Measurements from ENCODE around the gene COL27A1.
A peak's percentile ranks its signal among the peaks of the same experiment; 100 is the strongest.
"Not testable (repeated sequence)": the region's sequence is repeated elsewhere in the genome, so short reads cannot be mapped to it uniquely, and the experiment has no call there.

Gene COL27A1

GRCh38 chr9:114328937-114329624 lies 173.7 kb downstream of the COL27A1 start:
- peak; percentile 52 for DNase-seq

- DNase-seq, result not testable (repeated sequence)
These were observed 174.3 kb downstream of the COL27A1 start, which contains the start of gene ORM2 for GRCh38 chr9:114329625-114330022. Gene ORM2, plus strand, starts transcription at chr9:114329869. Its CDS starts 36 bp downstream, at chr9:114329905.

GRCh38 chr9:114330636-114331035 lies 175.3 kb downstream of the COL27A1 start:
- no peak for DNase-seq

GRCh38 chr9:114331229-114332195 lies 176.2 kb downstream of the COL27A1 start:
- DNase-seq, result not testable (repeated sequence)

- DNase-seq, result not testable (repeated sequence)
These were observed 177.2 kb downstream of the COL27A1 start for GRCh38 chr9:114332474-114333040.

- DNase-seq, result not testable (repeated sequence)
These were observed 178.4 kb downstream of the COL27A1 start for GRCh38 chr9:114333718-114334117.

- DNase-seq, result no peak
These were observed 179.2 kb downstream of the COL27A1 start for GRCh38 chr9:114334490-114334889.

- DNase-seq, result no peak
These were observed 180.4 kb downstream of the COL27A1 start for GRCh38 chr9:114335745-114336144.

- DNase-seq, result no peak
These were observed 180.8 kb downstream of the COL27A1 start for GRCh38 chr9:114336157-114336556.

GRCh38 chr9:114336699-114337395 lies 181.5 kb downstream of the COL27A1 start:
- DNase-seq, result no peak

GRCh38 chr9:114338187-114338586 lies 182.8 kb downstream of the COL27A1 start:
- no peak for DNase-seq

GRCh38 chr9:114339130-114339908 lies 184.0 kb downstream of the COL27A1 start:
- DNase-seq, result no peak

- no peak for DNase-seq
These were observed 186.0 kb downstream of the COL27A1 start for GRCh38 chr9:114341152-114341830.

GRCh38 chr9:114341991-114342390 lies 186.7 kb downstream of the COL27A1 start:
- DNase-seq, result no peak

GRCh38 chr9:114342755-114343440 lies 187.6 kb downstream of the COL27A1 start:
- no peak for DNase-seq

GRCh38 chr9:114343471-114344187 lies 188.3 kb downstream of the COL27A1 start:
- DNase-seq, result no peak

- DNase-seq, result no peak
These were observed 188.8 kb downstream of the COL27A1 start for GRCh38 chr9:114344188-114344566.

- no peak for DNase-seq
These were observed 189.4 kb downstream of the COL27A1 start for GRCh38 chr9:114344692-114345091.

GRCh38 chr9:114345493-114346065 lies 190.2 kb downstream of the COL27A1 start:
- DNase-seq, result no peak

GRCh38 chr9:114346146-114346545 lies 190.8 kb downstream of the COL27A1 start:
- DNase-seq, result no peak
